ENCODE measurements around the gene RPS2.
A peak's percentile ranks its signal among the peaks of the same experiment; 100 is the strongest.

Gene RPS2

DNA sequence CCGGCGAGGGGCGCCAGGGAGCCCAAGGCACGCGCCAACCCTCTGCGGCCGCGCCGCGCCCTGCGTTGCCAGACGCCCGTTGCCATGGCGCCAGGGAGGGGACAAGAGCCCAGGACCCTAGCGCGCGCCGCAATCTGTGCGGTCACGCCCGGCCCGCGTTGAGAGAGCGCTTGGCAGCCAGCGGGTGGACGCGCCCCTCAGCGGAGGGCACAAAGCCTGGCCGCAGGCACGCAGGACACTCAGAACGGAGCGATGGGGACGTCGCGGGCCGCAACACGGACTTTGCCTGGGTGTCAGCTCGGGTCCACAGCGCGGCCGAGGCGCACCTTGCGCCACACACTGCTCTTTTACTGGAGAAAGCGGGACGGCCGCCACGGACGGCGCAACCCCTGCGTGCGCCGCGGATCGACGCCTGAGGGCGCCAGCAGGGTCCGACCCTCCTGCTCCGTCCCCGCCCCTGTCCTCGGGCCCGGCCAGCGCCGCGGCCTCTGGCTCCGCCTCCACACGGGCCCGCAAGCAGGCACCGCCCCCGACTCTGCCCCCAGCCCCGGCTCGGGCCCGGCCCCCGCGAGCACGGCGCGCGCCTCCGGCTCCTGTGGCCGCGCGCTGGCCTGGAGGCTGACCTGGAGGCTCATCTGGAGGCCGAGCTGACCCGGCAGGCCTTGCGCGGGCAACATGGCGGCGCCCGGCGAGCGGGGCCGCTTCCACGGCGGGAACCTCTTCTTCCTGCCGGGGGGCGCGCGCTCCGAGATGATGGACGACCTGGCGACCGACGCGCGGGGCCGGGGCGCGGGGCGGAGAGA, 19.1 kb upstream of the RPS2 start, which contains the start of gene GFER:
Gene GFER (plus strand): TSS at position 650 of the 803 bp plus-strand sequence. CDS start 26 bp downstream, at position 676.
- Histone ChIP-seq H3K36me3 (ENCODE audit: control insufficient read depth, insufficient read depth, low read length) (peaks cover 7% of the 10 kb centered on the region), H3K27me3 (ENCODE audit: control insufficient read depth, insufficient read depth, low read length) (peaks cover 20% of the 10 kb centered on the region), H3K27ac (ENCODE audit: low read depth, low read length) (peak within 1 kb of the TSS; percentile 51), H3K9ac (ENCODE audit: low read length) (peak within 1 kb of the TSS; percentile 51), H3K4me1 (ENCODE audit: control insufficient read depth, insufficient read depth, low read length) (peaks cover 7% of the 10 kb centered on the region), H3K4me3 (ENCODE audit: low read length) (peak within 1 kb of the TSS; percentile 74)

DNA sequence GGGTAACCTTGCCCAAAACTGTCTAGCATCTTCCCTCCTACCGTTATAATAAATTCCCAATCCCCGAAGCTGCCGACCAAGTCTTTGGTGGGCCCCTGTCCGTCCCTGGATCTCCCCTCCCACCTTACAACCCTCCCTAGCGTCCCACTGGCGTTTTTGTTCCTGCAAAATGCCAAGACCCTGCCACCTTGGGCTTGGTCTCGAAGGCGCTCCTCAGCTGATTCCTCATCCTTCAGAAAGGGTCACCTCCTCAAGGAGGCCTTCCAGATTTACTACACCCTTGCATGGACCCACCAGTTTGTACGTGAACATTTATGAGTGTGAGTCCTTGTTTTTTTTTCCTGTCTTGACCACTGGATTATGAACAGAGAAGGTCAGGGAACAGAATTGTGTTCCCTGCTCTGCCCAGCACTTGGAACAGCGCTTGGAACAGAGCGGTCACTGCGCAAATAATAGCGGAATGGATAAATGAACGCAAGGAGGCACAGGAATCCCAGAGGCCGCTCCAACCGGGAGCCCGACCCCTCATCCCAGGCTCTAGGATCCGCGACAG, 18.4 kb upstream of the RPS2 start:
- peak overlapping the region; percentile 74 for H3K4me3 ChIP-seq (ENCODE audit: low read length)
- peaks cover 7% of the 10 kb centered on the region for H3K4me1 ChIP-seq (ENCODE audit: control insufficient read depth, insufficient read depth, low read length)
- H3K27ac ChIP-seq (ENCODE audit: low read depth, low read length) = peak overlapping the region; percentile 51
- peaks cover 9% of the 10 kb centered on the region for H3K36me3 ChIP-seq (ENCODE audit: control insufficient read depth, insufficient read depth, low read length)
- no peak overlapping the region for H3K9ac ChIP-seq (ENCODE audit: low read length)
- H3K27me3 ChIP-seq (ENCODE audit: control insufficient read depth, insufficient read depth, low read length) = peaks cover 17% of the 10 kb centered on the region

DNA sequence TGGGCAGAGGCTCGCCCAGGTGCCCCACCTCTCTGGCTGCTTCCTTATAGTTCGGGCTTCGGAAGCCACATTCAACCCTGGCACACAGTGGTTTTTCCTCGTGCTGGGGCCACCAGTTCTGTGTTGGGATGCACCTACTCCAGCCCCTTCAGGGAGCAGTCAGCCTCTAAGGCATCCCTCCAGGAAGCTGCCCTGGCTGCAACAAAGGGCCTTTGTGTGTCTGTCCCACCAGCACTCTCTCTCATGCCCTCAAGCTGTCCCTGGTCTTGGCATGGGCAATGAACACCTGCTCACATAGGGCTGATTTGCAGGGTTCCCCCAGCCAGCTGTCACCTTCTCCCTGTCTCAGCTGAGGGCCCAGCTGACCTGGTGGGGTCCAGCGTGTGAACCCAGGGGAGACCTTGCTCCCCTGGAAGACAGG, 17.4 kb upstream of the RPS2 start:
- no peak overlapping the region for H3K27ac ChIP-seq (ENCODE audit: low read depth, low read length)
- no peak overlapping the region for H3K9ac ChIP-seq (ENCODE audit: low read length)
- peaks cover 7% of the 10 kb centered on the region for H3K4me1 ChIP-seq (ENCODE audit: control insufficient read depth, insufficient read depth, low read length)
- H3K36me3 ChIP-seq (ENCODE audit: control insufficient read depth, insufficient read depth, low read length) = peaks cover 8% of the 10 kb centered on the region
- H3K4me3 ChIP-seq (ENCODE audit: low read length) = no peak overlapping the region
- H3K27me3 ChIP-seq (ENCODE audit: control insufficient read depth, insufficient read depth, low read length) = peaks cover 17% of the 10 kb centered on the region

DNA sequence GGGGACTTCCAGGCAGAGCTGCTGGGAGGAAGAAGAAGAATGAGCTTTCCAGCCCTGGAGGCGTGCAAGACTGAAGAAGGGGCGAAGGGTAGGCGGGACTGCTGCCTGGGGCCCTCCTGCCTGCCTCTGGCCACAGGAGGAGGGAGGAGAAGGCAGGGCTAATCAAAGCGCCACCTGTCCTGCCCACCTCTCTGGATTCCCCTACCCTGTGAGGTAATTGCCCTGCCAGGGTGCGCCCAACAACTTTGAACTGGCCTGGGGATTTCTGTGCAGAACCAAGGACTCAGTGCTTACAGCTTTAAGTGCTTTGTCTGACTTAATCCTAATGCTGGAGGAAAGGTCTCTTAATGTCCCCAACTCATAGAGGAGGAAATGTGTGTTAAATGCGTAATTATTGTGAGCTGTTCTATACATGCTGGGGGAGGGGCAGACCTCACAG, 16.8 kb upstream of the RPS2 start, which contains the start of gene NOXO1:
Gene NOXO1 (minus strand): TSS at position 72 of the 439 bp plus-strand sequence. CDS start 290 bp downstream, outside the sequence.
- Histone ChIP-seq H3K9ac (ENCODE audit: low read length) (no peak within 1 kb of the TSS), H3K4me3 (ENCODE audit: low read length) (peak within 1 kb of the TSS; percentile 18), H3K27ac (ENCODE audit: low read depth, low read length) (no peak within 1 kb of the TSS), H3K27me3 (ENCODE audit: control insufficient read depth, insufficient read depth, low read length) (peaks cover 17% of the 10 kb centered on the region), H3K4me1 (ENCODE audit: control insufficient read depth, insufficient read depth, low read length) (peaks cover 7% of the 10 kb centered on the region), H3K36me3 (ENCODE audit: control insufficient read depth, insufficient read depth, low read length) (peaks cover 9% of the 10 kb centered on the region)

DNA sequence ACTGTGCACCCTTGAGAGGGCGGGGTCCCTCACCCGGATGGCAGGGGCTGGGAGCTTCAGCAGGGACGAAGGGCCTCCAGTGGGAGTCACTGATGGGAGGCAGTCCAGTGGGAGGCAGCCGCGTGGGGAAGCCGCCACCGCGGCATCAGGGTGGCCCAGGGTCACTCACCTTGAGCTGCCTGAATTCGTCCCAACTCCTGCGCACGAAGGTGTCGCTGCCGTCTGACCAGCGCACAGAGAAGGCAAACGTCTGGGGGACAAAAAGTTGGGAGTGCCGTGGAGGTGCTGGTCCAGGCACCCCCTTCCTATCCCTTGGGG, 16.1 kb upstream of the RPS2 start:
- peak overlapping the region; percentile 18 for H3K4me3 ChIP-seq (ENCODE audit: low read length)
- peaks cover 13% of the 10 kb centered on the region for H3K36me3 ChIP-seq (ENCODE audit: control insufficient read depth, insufficient read depth, low read length)
- H3K27me3 ChIP-seq (ENCODE audit: control insufficient read depth, insufficient read depth, low read length) = peaks cover 17% of the 10 kb centered on the region
- peaks cover 7% of the 10 kb centered on the region for H3K4me1 ChIP-seq (ENCODE audit: control insufficient read depth, insufficient read depth, low read length)
- no peak overlapping the region for H3K9ac ChIP-seq (ENCODE audit: low read length)
- H3K27ac ChIP-seq (ENCODE audit: low read depth, low read length) = no peak overlapping the region

DNA sequence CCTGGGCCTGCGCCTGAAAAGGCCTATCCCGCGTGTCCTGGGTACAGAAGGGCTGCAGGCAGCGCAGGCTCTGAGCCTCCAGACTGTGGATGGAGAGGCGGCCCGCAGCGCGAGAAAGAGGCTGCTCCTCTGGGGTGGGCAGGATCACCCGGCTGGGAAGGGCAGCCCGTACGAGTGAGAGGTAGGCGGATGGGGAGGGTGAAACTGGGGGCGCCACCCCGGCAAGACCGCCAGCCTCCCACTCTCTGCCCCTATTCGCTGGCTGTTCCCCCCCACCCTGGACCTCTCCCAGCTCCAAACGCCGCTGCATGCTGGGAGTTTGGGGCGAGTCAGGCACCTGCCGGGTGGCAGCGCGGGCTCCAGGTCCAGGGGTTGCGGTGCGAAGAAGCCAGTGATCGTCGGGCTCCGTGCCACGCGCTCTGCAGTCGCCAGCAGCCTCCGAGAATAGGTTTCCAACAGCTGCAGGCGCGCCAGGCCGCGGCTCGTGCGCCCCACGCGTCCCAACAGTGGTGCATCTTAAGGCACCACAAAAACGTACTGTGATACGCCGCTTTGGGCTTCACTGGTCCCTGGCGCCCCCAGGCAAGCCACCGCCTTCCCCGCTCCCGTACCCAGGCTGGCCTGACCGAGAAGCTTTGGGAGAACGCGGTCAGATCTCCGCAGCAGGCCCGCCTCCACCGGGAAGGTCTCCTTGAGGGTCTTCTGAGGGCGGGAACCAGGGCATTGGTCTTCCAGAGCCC, 15.6 kb upstream of the RPS2 start:
- Histone ChIP-seq H3K27ac (ENCODE audit: low read depth, low read length) (no peak overlapping the region), H3K4me1 (ENCODE audit: control insufficient read depth, insufficient read depth, low read length) (peaks cover 7% of the 10 kb centered on the region), H3K9ac (ENCODE audit: low read length) (no peak overlapping the region), H3K36me3 (ENCODE audit: control insufficient read depth, insufficient read depth, low read length) (peaks cover 18% of the 10 kb centered on the region), H3K27me3 (ENCODE audit: control insufficient read depth, insufficient read depth, low read length) (peaks cover 17% of the 10 kb centered on the region), H3K4me3 (ENCODE audit: low read length) (peak overlapping the region; percentile 19)

DNA sequence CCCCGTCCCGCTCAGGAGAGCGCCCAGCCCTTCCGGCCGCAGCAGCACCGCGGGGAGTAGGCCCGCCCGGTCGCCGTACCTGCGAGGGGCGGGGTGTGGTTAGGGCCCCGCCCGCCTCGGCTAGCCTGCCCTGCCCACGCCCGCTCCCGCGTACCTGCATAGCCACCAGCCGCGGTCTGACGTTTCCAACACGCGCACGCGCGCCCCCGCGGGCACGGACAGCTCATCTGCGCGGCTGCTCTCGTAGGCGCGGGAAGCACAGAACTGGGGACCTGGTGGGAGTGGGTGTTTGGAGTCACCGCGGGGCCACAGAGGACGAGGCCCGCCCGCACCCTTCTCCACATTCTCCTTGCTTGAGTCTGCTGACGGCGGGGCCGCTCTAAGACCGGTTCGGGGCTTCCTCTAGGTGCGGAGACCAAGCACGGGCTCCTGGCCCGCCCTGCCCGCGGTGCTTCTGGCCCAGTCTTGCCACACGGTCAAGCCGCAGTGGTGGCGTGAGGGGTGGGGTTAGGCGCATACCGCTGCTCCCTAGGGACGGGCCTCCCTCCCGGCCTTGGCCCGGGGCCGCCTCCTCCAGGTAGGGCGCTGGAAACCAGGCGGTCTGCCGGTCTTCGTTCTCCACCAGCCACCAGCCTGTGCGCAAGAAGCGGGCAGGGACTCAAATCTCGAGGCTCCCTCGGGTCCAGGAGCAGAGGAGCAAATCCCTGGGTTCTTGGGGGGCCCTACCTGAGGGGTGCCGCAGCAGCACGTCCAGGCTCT, 14.8 kb upstream of the RPS2 start:
- peaks cover 17% of the 10 kb centered on the region for H3K27me3 ChIP-seq (ENCODE audit: control insufficient read depth, insufficient read depth, low read length)
- H3K36me3 ChIP-seq (ENCODE audit: control insufficient read depth, insufficient read depth, low read length) = peaks cover 26% of the 10 kb centered on the region
- no peaks in the 10 kb centered on the region for H3K4me1 ChIP-seq (ENCODE audit: control insufficient read depth, insufficient read depth, low read length)
- no peak overlapping the region for H3K9ac ChIP-seq (ENCODE audit: low read length)
- no peak overlapping the region for H3K27ac ChIP-seq (ENCODE audit: low read depth, low read length)
- peak overlapping the region; percentile 19 for H3K4me3 ChIP-seq (ENCODE audit: low read length)

DNA sequence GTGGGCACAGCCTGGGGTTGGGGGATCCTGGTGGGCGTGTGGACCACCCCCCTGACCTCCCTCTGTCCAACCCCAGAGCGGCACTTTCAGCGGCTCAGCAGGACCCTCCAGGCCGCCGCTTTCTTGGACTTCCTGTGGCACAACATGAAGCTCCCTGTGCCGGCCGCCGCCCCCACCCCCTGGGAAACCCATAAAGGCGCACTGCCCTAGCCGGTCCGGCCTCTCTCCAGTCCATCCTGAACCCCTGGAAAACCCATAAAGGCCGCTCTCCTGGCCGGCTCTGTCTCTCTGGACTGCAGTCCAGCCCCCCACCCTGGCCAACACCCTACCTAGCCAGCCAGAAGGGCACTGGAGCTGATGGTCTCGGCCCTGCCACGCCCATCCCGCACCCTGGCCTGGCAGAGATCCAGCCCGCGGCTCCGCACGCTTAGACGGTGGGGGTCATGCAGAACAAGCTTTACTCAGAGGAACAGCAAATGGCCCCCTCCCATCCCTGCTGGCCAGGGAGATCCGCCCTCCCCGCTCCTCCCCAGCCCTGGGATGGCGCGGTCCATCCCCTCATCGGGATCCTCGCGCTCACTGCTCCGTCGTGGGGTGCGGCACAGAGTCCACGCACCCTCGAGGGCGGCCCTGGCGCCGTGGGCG, 14.0 kb upstream of the RPS2 start:
- no peak overlapping the region for H3K27ac ChIP-seq (ENCODE audit: low read depth, low read length)
- H3K9ac ChIP-seq (ENCODE audit: low read length) = peak overlapping the region; percentile 42
- H3K4me1 ChIP-seq (ENCODE audit: control insufficient read depth, insufficient read depth, low read length) = no peaks in the 10 kb centered on the region
- peak overlapping the region; percentile 40 for H3K4me3 ChIP-seq (ENCODE audit: low read length)
- peaks cover 17% of the 10 kb centered on the region for H3K27me3 ChIP-seq (ENCODE audit: control insufficient read depth, insufficient read depth, low read length)
- H3K36me3 ChIP-seq (ENCODE audit: control insufficient read depth, insufficient read depth, low read length) = peaks cover 30% of the 10 kb centered on the region

DNA sequence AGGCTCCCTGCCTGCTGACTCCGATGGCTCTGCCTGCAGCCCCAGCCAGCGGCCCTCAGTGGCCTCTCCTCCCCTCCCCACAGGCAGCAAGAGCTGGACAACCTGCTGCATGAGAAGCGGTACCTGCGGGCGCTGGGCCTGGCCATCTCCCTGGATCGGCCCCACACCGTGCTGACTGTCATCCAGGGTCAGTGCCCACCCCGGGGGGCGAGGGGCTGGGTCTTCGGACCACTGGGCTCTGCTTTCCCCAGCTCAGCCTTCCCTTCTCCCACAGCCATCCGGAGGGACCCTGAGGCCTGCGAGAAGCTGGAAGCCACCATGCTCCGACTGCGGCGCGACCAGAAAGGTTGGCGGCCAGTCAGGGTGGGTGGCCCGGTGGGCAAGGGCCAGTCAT, 13.2 kb upstream of the RPS2 start:
- Histone ChIP-seq H3K36me3 (ENCODE audit: control insufficient read depth, insufficient read depth, low read length) (peaks cover 30% of the 10 kb centered on the region), H3K27me3 (ENCODE audit: control insufficient read depth, insufficient read depth, low read length) (peaks cover 17% of the 10 kb centered on the region), H3K4me3 (ENCODE audit: low read length) (no peak overlapping the region), H3K4me1 (ENCODE audit: control insufficient read depth, insufficient read depth, low read length) (peaks cover 2% of the 10 kb centered on the region), H3K27ac (ENCODE audit: low read depth, low read length) (no peak overlapping the region), H3K9ac (ENCODE audit: low read length) (no peak overlapping the region)

DNA sequence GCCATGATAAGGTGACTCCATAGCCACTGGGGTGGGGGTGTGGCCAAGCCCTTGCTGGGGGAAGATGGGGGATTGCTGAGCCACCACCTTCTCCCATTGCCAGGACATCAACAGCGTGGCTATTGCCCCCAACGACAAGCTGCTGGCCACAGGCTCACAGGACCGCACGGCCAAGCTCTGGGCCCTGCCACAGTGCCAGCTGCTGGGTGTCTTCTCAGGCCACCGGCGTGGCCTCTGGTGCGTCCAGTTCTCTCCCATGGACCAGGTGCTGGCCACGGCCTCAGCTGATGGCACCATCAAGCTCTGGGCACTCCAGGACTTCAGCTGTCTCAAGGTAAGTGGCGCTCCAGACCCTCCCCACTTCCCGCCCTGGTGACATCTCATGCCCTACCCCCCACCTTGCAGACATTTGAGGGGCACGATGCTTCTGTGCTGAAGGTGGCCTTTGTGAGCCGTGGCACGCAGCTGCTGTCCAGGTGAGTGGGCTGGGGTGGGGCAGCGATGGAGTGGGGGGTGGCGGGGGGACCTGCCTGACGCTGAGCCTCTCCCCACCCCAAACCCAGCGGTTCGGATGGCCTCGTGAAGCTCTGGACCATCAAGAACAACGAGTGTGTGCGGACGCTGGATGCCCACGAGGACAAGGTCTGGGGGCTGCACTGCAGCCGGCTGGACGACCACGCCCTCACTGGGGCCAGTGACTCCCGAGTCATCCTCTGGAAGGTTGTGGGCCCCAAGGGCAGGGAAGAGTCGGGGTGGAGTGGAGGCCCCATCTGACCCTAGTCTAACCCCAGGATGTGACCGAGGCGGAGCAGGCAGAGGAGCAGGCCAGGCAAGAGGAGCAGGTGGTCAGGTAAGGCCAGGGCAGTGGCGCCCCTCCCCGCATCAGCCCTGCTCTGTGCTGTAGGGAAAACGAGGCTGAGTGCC, 12.6 kb upstream of the RPS2 start:
- H3K27me3 ChIP-seq (ENCODE audit: control insufficient read depth, insufficient read depth, low read length) = peaks cover 16% of the 10 kb centered on the region
- H3K27ac ChIP-seq (ENCODE audit: low read depth, low read length) = no peak overlapping the region
- H3K4me3 ChIP-seq (ENCODE audit: low read length) = no peak overlapping the region
- H3K36me3 ChIP-seq (ENCODE audit: control insufficient read depth, insufficient read depth, low read length) = peaks cover 30% of the 10 kb centered on the region
- peaks cover 7% of the 10 kb centered on the region for H3K4me1 ChIP-seq (ENCODE audit: control insufficient read depth, insufficient read depth, low read length)
- no peak overlapping the region for H3K9ac ChIP-seq (ENCODE audit: low read length)

DNA sequence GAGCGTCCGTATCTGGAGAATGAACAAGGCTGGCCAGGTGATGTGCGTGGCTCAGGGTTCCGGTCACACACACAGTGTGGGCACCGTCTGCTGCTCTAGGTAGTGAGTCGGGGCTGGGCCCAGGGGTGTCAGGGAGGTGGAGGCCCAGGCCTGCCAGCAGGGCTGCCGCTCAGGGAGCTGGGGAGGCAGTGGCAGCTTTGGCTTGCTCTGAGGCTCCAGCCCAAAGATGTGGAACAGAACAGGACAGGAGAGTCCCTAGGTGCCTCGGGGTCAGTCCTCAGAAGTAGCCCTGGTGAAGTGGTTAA, 11.5 kb upstream of the RPS2 start:
- Histone ChIP-seq H3K4me3 (ENCODE audit: low read length) (no peak overlapping the region), H3K9ac (ENCODE audit: low read length) (no peak overlapping the region), H3K27me3 (ENCODE audit: control insufficient read depth, insufficient read depth, low read length) (peaks cover 10% of the 10 kb centered on the region), H3K4me1 (ENCODE audit: control insufficient read depth, insufficient read depth, low read length) (peaks cover 7% of the 10 kb centered on the region), H3K36me3 (ENCODE audit: control insufficient read depth, insufficient read depth, low read length) (peaks cover 30% of the 10 kb centered on the region), H3K27ac (ENCODE audit: low read depth, low read length) (no peak overlapping the region)
